Germinal center (tissue), 1 donor: ENCODE data around the gene DEFB110.

ENCODE experiments used
- DNase-seq: peaks from one replicate; pipeline ENCODE4 v3.0.0; 2012; ENCODE audit warnings: mixed read lengths, low spot score

DEFB110 gene

GRCh38 chr6:50021894-50022293 lies at the start of gene DEFB110:
Gene DEFB110 (minus strand): TSS chr6:50021994. CDS start chr6:50021935, 59 bp downstream.
- DNase-seq: no peak

- DNase-seq: no peak
These were observed 48.3 kb upstream of the DEFB110 start for GRCh38 chr6:50070101-50070500.

GRCh38 chr6:50062051-50062450 lies 40.3 kb upstream of the DEFB110 start:
- DNase-seq: no peak

- DNase-seq: no peak
These were observed 34.4 kb upstream of the DEFB110 start for GRCh38 chr6:50056242-50056641.

- DNase-seq: no peak
These were observed 28.0 kb upstream of the DEFB110 start, which contains the start of gene DEFB112 for GRCh38 chr6:50049829-50050228. Gene DEFB112 (minus strand): TSS chr6:50049929. CDS start chr6:50049869, 60 bp downstream.

GRCh38 chr6:50047026-50047425 lies 25.2 kb upstream of the DEFB110 start:
- DNase-seq: no peak

- DNase-seq: no peak
These were observed 9.2 kb upstream of the DEFB110 start for GRCh38 chr6:50030777-50031562.

- no peak for DNase-seq
These were observed 8.6 kb upstream of the DEFB110 start for GRCh38 chr6:50030350-50030749.

- DNase-seq: no peak
These were observed 3.5 kb upstream of the DEFB110 start for GRCh38 chr6:50025258-50025657.

GRCh38 chr6:50007819-50008218 lies 14.0 kb downstream of the DEFB110 start:
- no peak for DNase-seq

GRCh38 chr6:50003139-50003538 lies 18.7 kb downstream of the DEFB110 start:
- no peak for DNase-seq

GRCh38 chr6:49995278-49995677 lies 26.5 kb downstream of the DEFB110 start:
- no peak for DNase-seq

GRCh38 chr6:49988900-49989299 lies 32.9 kb downstream of the DEFB110 start:
- no peak for DNase-seq

- no peak for DNase-seq
These were observed 34.0 kb downstream of the DEFB110 start for GRCh38 chr6:49987749-49988148.

GRCh38 chr6:49986551-49986950 lies 35.2 kb downstream of the DEFB110 start:
- DNase-seq: no peak

GRCh38 chr6:49982046-49982445 lies 39.7 kb downstream of the DEFB110 start:
- DNase-seq: no peak

GRCh38 chr6:49980898-49981297 lies 40.9 kb downstream of the DEFB110 start:
- no peak for DNase-seq

GRCh38 chr6:49979584-49979983 lies 42.2 kb downstream of the DEFB110 start:
- no peak for DNase-seq

- DNase-seq: no peak
These were observed 43.2 kb downstream of the DEFB110 start for GRCh38 chr6:49978332-49979226.

- no peak for DNase-seq
These were observed 52.2 kb downstream of the DEFB110 start, which contains the start of gene DEFB113 for GRCh38 chr6:49969605-49970004. Gene DEFB113 (minus strand): TSS chr6:49969625. CDS start chr6:49969625, 0 bp downstream.
